ENCODE data around the gene PRICKLE2. TPM values are rescaled to one million over a fixed set of nuclear protein-coding genes. Genes with fewer than 3 reads are reported as not detected.

The PRICKLE2 gene
- total RNA-seq, 2 donors from 2014 or later: 23.4 to 41.5 TPM

DNA sequence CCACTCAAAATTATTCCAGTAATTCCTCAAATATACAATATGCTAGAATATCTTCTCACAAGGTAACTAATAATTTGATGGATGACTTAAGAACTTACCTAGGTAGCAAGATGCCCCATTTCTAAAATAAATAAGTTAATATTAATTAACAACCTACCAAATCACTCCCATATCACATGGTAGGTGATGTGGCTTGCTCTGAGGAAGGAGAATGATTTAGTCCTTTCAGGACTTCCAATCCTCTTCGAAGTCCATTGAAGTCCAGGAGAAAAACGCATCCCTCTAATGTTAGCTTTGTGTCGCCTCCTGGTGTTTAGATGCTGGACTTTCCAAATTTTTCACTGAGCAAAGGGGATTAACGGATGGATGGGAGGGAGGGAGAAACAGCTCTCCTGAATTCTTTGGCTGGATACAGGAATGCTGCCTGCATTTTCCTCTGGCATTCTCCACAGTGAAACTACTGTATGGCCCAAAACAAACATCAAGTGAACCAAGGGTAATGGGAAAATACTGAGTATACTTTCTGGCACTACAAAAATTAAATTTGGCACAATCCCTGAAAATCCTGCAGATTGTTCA, 58.6 kb downstream of the PRICKLE2 start:
- H3K27ac ChIP-seq: no peak overlapping the region
- H3K27me3 ChIP-seq: no peaks in the 10 kb centered on the region
- intact Hi-C loops (cut with DNase I): no loop called here
- no peaks in the 10 kb centered on the region for H3K36me3 ChIP-seq (replicated peaks in 1 of 2; ENCODE audit: insufficient read depth in 1 of 2, low read depth in 2 of 2)
- H3K9me3 ChIP-seq: no peaks in the 10 kb centered on the region
- ATAC-seq: no peak
- no peak for DNase-seq
- TF ChIP-seq, protein P1, sequence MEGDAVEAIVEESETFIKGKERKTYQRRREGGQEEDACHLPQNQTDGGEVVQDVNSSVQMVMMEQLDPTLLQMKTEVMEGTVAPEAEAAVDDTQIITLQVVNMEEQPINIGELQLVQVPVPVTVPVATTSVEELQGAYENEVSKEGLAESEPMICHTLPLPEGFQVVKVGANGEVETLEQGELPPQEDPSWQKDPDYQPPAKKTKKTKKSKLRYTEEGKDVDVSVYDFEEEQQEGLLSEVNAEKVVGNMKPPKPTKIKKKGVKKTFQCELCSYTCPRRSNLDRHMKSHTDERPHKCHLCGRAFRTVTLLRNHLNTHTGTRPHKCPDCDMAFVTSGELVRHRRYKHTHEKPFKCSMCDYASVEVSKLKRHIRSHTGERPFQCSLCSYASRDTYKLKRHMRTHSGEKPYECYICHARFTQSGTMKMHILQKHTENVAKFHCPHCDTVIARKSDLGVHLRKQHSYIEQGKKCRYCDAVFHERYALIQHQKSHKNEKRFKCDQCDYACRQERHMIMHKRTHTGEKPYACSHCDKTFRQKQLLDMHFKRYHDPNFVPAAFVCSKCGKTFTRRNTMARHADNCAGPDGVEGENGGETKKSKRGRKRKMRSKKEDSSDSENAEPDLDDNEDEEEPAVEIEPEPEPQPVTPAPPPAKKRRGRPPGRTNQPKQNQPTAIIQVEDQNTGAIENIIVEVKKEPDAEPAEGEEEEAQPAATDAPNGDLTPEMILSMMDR (IDR thresholded peaks at IDR 0.05): peak in 1 of 7 experiments; percentile 9
- no peak for TF ChIP-seq POLR2A (IDR thresholded peaks at IDR 0.05)
- WGBS, 2 donors: 75 to 86% methylated on average over 4 of the region's 4 CpGs
- H3K4me3 ChIP-seq: no peak overlapping the region
- no peaks in the 10 kb centered on the region for H3K4me1 ChIP-seq

DNA sequence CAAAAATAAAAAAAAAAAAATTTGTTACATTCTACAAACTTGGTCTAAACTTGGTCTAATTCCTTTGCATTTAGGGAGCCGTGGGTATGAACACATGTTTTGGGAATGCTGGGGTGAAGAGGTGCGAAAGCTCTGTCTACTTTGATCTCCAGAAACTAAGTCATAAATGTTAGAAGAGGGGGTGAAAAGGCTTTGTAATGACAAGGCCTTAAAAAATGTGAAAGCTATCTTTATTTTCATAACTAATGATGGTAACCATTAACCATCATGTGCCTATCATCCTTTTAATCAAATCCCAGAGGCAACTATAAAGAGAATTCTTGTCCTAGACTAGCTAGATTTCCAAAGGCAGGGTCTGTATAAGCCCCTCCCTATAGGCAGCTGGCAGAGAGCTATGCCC, 60.9 kb downstream of the PRICKLE2 start:
- ATAC-seq (no peak), DNase-seq (no peak)
- WGBS, 2 donors: 94 to 96% methylated on average over 2 of the region's 2 CpGs
- Histone ChIP-seq H3K27ac (no peak overlapping the region), H3K4me1 (peaks cover 5% of the 10 kb centered on the region), H3K4me3 (no peak overlapping the region), H3K36me3 (replicated peaks in 1 of 2; ENCODE audit: insufficient read depth in 1 of 2, low read depth in 2 of 2) (peaks cover 0 to 2% of the 10 kb centered on the region in 2 donors), H3K27me3 (no peaks in the 10 kb centered on the region), H3K9me3 (no peaks in the 10 kb centered on the region)
- TF ChIP-seq, protein P1 (IDR thresholded peaks at IDR 0.05): no peak
- no peak for TF ChIP-seq POLR2A (IDR thresholded peaks at IDR 0.05)
- intact Hi-C loops (cut with DNase I): no loop called here

DNA sequence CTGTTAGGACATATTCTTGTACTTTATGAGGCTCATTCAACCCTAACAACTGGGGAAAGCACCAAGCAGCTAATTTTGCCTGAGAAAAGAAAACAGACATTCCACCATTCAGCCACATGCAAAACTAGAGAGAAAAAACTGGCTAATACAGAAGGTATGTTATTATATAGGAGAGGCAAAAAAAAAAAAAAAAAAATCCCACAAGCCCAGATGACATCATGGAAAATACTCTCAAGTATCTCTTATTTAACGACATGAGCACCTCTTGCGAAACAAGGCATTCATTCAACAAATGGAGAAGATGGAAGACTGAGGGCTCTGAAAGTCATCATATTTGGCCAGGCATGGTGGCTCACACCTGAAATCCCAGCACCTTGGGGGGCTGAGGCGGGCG, 61.5 kb downstream of the PRICKLE2 start:
- peaks cover 0 to 2% of the 10 kb centered on the region in 2 donors for H3K36me3 ChIP-seq (replicated peaks in 1 of 2; ENCODE audit: insufficient read depth in 1 of 2, low read depth in 2 of 2)
- DNase-seq (no peak), ATAC-seq (no peak)
- no peaks in the 10 kb centered on the region for H3K27me3 ChIP-seq
- no peak overlapping the region for H3K4me3 ChIP-seq
- peaks cover 5% of the 10 kb centered on the region for H3K4me1 ChIP-seq
- WGBS, 2 donors: 72 to 83% methylated on average over 4 of the region's 4 CpGs
- no peaks in the 10 kb centered on the region for H3K9me3 ChIP-seq
- intact Hi-C loops (cut with DNase I): no loop called here
- H3K27ac ChIP-seq: no peak overlapping the region
- TF ChIP-seq POLR2A (IDR thresholded peaks at IDR 0.05): no peak
- TF ChIP-seq, protein P1 (IDR thresholded peaks at IDR 0.05): no peak

DNA sequence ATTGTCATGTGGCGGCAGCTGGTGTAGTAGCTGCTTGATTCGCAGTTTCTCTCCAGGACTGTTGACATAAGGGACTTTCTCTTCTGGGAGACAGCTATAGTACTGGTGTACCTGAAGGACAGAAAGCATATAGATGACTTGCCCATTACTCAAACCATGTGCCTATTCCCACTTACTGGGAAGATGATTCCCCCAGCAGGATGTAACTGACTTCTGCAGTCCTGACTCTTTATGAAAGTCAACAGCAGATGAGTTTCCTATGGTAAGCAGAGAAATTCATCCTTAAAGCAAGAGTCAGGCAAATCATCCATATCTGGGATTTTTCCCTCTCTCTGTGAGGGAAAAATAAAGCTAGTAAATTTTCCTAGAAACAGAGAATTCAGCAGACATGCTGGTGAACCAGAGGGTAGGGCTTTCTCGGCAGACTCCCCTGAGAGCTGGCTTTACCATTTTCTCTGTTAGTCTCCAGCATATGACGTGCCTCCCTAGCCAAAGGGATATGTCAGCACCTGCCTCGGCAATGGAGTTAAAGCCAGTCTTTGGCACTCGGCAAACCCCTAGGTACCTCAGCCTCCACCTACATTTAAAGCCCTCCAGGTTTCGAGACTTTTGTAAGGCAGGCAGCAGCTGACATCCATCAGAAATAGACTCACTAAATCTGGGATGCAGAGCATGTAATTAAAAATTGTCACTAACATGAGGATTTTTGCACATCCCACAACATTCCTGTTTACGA, 62.1 kb downstream of the PRICKLE2 start:
- Histone ChIP-seq H3K4me1 (peaks cover 5% of the 10 kb centered on the region), H3K4me3 (no peak overlapping the region), H3K27me3 (no peaks in the 10 kb centered on the region), H3K27ac (no peak overlapping the region), H3K36me3 (replicated peaks in 1 of 2; ENCODE audit: insufficient read depth in 1 of 2, low read depth in 2 of 2) (peaks cover 0 to 2% of the 10 kb centered on the region in 2 donors), H3K9me3 (no peaks in the 10 kb centered on the region)
- ATAC-seq: no peak
- no peak for DNase-seq
- WGBS, 2 donors: 88 to 91% methylated on average over 8 of the region's 8 CpGs
- intact Hi-C loops (cut with DNase I): no loop called here
- TF ChIP-seq POLR2A (IDR thresholded peaks at IDR 0.05): no peak
- TF ChIP-seq, protein P1 (IDR thresholded peaks at IDR 0.05): no peak

All from body of pancreas (tissue), 4 donors.